Liver (tissue), 3 donors: ENCODE results near the gene RINT1.

Source experiments
- CTCF ChIP-seq: fragments of 150-350 bp; IDR thresholded peaks from 2 replicates; pipeline ENCODE4 v1.5.1; 2017; ENCODE audit warnings: improper control_type of control experiment, low read depth, low read length; ENCODE audit not compliant: missing input control
- NR2F2 ChIP-seq: IDR thresholded peaks from 2 replicates; pipeline ENCODE4 v1.6.1; 2016; ENCODE audit warnings: antibody characterized with exemption
- RXRA ChIP-seq, 2 donors: IDR thresholded peaks; 2 replicates each; pipeline ENCODE4 v1.6.1; 2017 to 2018; ENCODE audit warnings: antibody characterized with exemption in 2 of 2, mild to moderate bottlenecking in 1 of 2
- YY1 ChIP-seq: IDR thresholded peaks from 2 replicates; pipeline ENCODE4 v1.6.1; 2016; ENCODE audit warnings: antibody characterized with exemption, mild to moderate bottlenecking
- TF ChIP-seq, protein P1 (sequence below): IDR thresholded peaks from 2 replicates; pipeline ENCODE4 v1.6.1; 2016; ENCODE audit warnings: antibody characterized with exemption
- TF ChIP-seq, protein P2 (sequence below): IDR thresholded peaks from 2 replicates; pipeline ENCODE4 v1.6.1; 2016; ENCODE audit warnings: antibody characterized with exemption
- donor health status: healthy.
- donor health status: healthy.

- TF ChIP-seq, protein P1, sequence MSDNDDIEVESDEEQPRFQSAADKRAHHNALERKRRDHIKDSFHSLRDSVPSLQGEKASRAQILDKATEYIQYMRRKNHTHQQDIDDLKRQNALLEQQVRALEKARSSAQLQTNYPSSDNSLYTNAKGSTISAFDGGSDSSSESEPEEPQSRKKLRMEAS = no peak
- TF ChIP-seq YY1 = no peak
- TF ChIP-seq CTCF = no peak
- TF ChIP-seq NR2F2 = no peak
- TF ChIP-seq, protein P2, sequence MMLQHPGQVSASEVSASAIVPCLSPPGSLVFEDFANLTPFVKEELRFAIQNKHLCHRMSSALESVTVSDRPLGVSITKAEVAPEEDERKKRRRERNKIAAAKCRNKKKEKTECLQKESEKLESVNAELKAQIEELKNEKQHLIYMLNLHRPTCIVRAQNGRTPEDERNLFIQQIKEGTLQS = no peak
- no peak for TF ChIP-seq RXRA (IDR thresholded peaks at IDR 0.05)
These were observed 35.5 kb upstream of the RINT1 start for GRCh38 chr7:105496521-105496920.
